Stimulated activated CD8-positive, alpha-beta memory T cell treated with anti-CD3 and anti-CD28 coated beads, Interleukin-7, amount 100 ng/mL, for 4 hours (primary cell): ENCODE results near the gene SRP68.
"Not testable (repeated sequence)": the region's sequence is repeated elsewhere in the genome, so short reads cannot be mapped to it uniquely, and the experiment has no call there.

Source experiments
- DNase-seq, 2 donors: peaks; one replicate each; pipeline ENCODE4 v3.0.0-alpha.2; 2020; ENCODE audit warnings: low read depth in 2 of 2

Gene SRP68

GRCh38 chr17:76076765-76077583 lies 4.7 kb upstream of the SRP68 start:
- DNase-seq = no peak

- DNase-seq = no peak
Measured at GRCh38 chr17:76076146-76076764, 3.9 kb upstream of the SRP68 start.

GRCh38 chr17:76075364-76076145 lies 3.2 kb upstream of the SRP68 start:
- no peak for DNase-seq

GRCh38 chr17:76074390-76075363 lies 2.4 kb upstream of the SRP68 start, which contains the start of gene GALR2:
Gene GALR2, plus strand, starts transcription at chr17:76074781. Its CDS starts 103 bp downstream, at chr17:76074884.
- DNase-seq = no peak

- DNase-seq = no peak
Measured at GRCh38 chr17:76071531-76072147, 678 bp downstream of the SRP68 start.

GRCh38 chr17:76065775-76066174 lies 6.5 kb downstream of the SRP68 start:
- no peak for DNase-seq

- DNase-seq = peak in 1 of 2 donors; percentile 29
Measured at GRCh38 chr17:76063875-76064546, 8.3 kb downstream of the SRP68 start.

- DNase-seq = not testable (repeated sequence)
Measured at GRCh38 chr17:76058264-76058663, 14.1 kb downstream of the SRP68 start.

GRCh38 chr17:76056882-76057281 lies 15.4 kb downstream of the SRP68 start:
- DNase-seq = no peak

- no peak for DNase-seq
Measured at GRCh38 chr17:76054112-76054476, 18.2 kb downstream of the SRP68 start.

- DNase-seq = no peak
Measured at GRCh38 chr17:76053246-76054111, 18.8 kb downstream of the SRP68 start.

- DNase-seq = no peak
Measured at GRCh38 chr17:76051561-76051960, 20.8 kb downstream of the SRP68 start.

GRCh38 chr17:76050538-76051467 lies 21.5 kb downstream of the SRP68 start:
- no peak for DNase-seq

- no peak for DNase-seq
Measured at GRCh38 chr17:76049836-76050537, 22.3 kb downstream of the SRP68 start.

- no peak for DNase-seq
Measured at GRCh38 chr17:76049239-76049638, 23.1 kb downstream of the SRP68 start.

- no peak for DNase-seq
Measured at GRCh38 chr17:76048711-76049110, 23.6 kb downstream of the SRP68 start.

GRCh38 chr17:76048025-76048605 lies 24.2 kb downstream of the SRP68 start:
- DNase-seq = no peak
